HG03039 (cell line): ENCODE data around the gene BROX.
"Not testable (repeated sequence)": the region's sequence is repeated elsewhere in the genome, so short reads cannot be mapped to it uniquely, and the experiment has no call there.

Experiments
- ATAC-seq: cut with Tn5 transposase; IDR thresholded peaks from one replicate; pipeline ENCODE4 v1.9.1; 2021; ENCODE audit warnings: mild to moderate bottlenecking, moderate library complexity; ENCODE audit not compliant: unreplicated experiment

BROX gene, protein sequence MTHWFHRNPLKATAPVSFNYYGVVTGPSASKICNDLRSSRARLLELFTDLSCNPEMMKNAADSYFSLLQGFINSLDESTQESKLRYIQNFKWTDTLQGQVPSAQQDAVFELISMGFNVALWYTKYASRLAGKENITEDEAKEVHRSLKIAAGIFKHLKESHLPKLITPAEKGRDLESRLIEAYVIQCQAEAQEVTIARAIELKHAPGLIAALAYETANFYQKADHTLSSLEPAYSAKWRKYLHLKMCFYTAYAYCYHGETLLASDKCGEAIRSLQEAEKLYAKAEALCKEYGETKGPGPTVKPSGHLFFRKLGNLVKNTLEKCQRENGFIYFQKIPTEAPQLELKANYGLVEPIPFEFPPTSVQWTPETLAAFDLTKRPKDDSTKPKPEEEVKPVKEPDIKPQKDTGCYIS

DNA sequence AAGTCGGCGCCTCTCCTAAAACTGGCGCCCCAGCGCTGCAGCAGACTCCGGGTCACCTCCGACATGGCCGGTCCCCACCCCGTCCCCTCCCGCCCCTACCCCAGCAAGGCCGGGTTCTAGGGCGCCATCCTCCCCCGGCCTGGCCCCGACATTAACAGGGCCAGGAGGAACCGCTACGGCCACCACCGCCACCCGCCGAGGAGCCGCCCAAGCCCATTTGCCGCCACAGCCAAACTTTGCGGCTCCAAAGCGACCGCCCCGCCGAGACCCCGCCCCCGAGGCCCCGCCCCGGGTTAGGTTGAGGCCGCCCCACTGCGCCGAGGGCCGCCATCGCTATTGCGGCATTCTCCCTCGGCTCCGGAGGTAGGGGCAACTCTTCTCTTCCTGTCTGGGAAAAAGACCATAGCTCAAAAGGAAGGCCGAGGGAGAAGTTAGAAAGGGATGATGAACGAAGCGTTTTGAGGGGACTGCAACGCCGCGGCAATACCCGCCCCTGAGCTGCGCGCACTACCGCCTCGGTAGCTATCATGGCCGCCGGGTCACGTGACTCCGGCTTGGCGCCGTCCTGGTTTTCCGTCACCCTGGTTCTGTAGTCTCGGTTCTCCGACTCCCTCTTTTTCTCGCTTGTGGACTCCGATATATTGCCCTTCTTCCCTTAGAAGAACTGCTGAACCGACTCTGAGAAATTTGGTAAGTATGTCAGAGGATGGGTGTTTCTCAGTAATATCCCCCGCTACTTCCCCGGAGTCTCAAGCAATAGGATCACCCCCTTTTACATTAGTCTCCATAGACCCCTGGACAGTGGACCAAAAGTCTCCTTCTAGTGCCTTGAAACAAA, at the start of gene BROX, which contains the start of gene AIDA:
Gene BROX, plus strand, starts transcription at position 312 of the 838 bp plus-strand sequence. CDS start 3,136 bp downstream, outside the sequence.
Gene AIDA, minus strand, starts transcription at position 239 of the 838 bp plus-strand sequence. Its CDS starts 174 bp downstream, at position 65.
- peak; percentile 74 for ATAC-seq

DNA sequence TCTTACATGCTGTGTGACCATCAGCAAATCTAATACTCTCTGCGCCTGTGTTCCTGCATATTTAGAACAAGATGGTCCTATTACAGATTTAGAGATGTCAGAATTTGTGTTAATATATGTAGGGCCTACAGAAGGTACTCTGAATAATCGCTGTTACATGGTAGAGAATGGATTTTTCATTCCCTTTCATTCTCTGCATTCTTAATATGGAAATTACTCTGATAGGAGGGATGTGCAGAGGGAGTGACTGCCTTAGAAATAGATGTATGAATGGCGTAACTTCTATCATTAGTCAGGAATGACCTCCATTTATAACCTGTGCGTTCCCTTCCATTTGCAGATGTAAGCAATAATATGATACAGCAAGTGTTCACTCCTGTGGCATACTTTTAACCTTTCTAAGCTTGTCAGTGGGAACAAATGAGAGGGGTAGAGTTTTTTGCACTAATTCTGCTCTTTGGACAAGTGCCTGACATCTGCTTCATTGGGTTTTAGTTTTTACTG, 48.9 kb upstream of the BROX start:
- no peak for ATAC-seq

GRCh38 chr1:222665964-222666363, 46.4 kb upstream of the BROX start:
- no peak for ATAC-seq

DNA sequence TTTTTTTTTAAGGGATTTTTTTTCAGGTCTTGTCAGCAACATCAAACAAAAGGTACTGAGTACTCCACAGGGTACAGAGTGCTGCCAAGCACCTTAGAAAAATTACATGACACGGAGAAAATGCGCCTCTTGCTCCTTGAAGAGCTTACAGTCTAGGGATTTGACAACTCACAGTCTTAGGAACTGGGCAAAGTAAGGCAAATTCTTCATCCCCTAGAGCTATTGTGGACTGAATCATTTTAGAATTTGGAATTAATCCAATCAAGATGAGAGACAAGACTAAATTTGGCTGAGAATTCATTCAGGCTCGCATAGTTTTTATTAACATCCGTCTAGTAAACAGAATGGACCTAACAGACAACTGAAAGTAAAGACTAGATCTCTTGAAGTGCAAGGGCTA, 44.2 kb upstream of the BROX start:
- not testable (repeated sequence) for ATAC-seq

DNA sequence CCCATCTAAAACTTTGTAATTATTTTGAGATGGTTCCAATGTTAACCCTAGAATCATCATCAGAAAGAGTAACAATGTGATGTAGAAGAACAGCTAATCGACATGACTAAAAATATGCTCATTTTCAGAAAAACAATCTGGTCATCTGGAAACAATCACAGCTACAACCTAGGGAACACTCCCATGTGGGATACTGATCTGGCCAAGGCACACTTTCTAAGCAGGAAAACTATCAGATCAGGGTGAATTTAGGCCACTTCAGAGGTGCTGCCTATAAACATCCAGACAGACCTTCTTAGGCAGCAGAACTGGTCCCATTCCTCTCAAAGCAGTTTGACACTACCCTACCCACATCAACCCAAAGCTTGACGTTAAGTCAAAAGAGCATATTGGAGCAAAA, 43.3 kb upstream of the BROX start:
- not testable (repeated sequence) for ATAC-seq

DNA sequence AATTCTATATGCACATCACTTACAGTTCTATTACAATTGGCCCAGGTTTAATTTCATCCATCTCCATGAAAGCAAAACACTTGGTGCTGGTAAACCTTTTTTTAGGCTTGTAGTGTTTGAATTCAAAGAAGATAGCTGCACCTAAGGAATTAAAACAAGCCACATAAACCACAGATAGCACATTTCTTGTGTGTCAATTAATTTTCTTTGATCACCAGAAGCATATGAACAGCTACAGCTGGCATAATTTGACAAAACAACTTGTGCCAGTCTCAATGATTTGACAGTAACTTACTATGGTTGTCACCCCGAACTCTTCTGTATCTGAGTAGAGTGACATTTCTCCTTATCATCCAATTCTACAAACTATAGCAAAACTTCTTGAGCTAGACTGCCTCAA, 42.3 kb upstream of the BROX start:
- no peak for ATAC-seq

DNA sequence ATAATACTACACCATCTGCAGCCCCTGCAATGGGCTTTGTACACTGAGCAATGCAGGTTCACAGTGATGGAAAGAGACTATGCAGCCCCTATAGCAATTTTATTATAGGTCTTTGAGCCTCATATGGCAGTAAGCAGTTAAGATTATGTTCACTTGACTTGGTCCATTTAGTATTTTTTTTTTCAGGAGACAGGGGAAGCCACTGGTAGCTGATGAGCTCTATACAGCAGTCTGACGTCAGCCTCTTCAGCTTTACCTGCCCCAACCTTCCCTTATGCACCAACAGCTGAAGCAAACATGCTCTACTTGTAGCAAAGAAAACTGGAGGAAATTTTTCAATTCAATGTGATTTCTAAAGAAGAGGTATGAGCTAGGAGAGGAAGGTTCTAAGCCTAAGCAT, 32.3 kb upstream of the BROX start:
- ATAC-seq = no peak

DNA sequence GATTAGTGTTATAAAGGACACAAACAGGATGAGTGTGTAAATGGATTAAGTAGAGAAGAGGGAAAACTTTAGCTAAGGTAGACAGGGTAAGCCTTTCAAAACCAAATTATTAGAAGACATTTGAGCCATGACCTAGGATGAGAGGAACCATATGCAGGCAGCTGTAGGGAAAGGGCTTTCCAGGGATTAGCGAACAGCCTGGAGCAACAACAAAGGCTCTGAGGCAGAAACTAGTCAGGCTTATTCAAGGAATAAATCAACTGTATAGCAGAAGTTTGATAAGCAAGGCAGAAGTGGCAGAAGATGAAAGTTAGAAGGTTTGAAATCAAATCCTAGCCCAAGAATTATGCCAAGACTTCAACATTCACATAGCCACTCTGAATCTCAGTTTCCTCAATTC, 21.3 kb upstream of the BROX start:
- no peak for ATAC-seq

- no peak for ATAC-seq
Measured at GRCh38 chr1:222694927-222695326, 17.4 kb upstream of the BROX start.

DNA sequence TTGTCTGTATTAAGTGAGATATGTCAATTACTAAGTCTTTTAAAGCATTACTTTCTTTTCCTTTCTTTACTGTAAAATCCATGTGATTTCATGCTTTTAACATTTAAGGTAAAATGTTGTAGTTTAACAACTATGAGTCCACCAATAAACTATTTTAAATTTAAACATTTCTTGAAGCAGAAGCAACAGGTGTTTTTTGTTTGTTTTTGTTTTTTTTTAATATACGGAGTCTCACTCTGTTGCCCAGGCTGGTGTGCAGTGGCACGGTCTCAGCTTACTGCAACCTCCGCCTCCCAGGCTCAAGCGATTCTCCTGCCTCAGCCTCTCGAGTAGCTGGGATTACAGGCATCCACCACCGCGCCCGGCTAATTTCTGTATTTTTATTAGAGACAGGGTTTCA, 15.6 kb upstream of the BROX start:
- no peak for ATAC-seq

- no peak for ATAC-seq
Measured at GRCh38 chr1:222697203-222697602, 15.2 kb upstream of the BROX start.

GRCh38 chr1:222697826-222698225, 14.5 kb upstream of the BROX start:
- ATAC-seq = no peak

DNA sequence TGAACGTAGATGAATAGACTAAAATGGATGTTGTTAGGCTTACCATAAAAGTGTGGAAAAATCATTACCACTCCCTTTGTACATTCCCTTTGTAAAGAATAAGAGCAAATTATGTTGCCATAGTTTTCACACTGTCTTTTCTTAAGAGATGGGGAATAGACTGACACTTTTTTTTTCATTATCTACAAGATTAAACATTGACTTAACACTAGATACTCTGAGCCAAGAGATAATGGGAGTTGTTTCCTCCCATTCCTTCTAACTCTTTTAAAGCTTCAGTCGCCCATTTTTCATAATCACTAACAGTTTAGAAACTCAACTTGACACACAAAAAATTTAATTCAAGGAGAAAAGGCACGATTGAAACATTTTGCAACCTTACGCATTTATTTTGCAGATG, 10.2 kb upstream of the BROX start:
- no peak for ATAC-seq

DNA sequence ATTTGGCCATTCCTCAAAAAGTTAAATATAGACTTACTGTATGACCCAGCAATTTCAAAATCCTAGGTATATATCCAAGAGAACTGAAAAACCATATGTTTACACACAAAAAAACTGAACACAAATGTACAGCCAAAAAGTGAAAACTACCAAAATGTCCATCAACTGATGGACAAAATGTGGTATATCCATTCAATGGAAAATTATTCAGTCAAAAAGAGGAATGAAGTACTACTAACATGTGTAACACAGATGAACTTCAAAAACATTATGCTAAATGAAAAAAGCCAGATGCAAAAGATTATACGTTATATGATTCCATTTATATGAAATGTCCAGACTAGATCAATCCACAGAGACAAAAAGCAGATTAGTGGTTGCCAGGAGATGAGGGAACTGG, 8.1 kb upstream of the BROX start:
- ATAC-seq = no peak

DNA sequence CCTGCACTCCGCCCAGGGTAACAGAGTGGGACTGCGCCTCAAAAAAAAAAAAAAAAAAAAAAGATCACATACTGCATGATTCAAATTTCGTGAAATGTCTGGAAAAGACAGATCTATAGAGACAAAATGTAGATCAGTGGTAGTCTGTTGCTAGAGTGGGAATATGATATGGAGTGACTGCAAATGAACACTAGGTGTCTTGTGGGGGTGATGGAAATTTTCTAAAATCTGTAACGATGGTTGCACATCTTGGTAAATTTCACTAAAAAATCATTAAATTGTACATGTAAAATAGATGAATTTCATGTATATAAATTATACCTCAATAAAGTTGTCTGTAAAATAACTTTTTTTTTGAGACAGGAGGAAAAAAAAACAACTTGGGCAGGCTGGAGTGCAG, 5.5 kb upstream of the BROX start:
- ATAC-seq = no peak

DNA sequence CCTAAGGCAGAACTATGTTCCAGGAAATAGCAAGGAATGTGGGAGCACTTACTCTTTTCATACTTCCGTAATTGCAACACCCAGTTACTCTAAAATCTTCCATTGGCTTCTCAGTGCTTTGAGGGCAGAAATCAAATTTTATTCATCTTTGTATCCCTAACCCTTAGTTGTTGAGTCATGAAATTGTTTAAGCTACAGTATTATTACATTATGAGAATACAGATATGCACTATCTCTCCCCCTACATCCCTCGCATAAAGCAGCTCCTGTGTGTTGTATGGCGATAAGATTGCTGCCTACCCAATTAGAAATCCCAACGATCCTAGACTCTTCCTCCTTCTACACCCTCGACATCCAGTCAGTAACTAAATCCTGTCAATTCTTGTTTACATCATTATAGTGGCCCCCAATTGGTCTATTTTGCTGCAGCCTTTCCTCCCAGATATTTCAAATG, 2.6 kb upstream of the BROX start:
- no peak for ATAC-seq

DNA sequence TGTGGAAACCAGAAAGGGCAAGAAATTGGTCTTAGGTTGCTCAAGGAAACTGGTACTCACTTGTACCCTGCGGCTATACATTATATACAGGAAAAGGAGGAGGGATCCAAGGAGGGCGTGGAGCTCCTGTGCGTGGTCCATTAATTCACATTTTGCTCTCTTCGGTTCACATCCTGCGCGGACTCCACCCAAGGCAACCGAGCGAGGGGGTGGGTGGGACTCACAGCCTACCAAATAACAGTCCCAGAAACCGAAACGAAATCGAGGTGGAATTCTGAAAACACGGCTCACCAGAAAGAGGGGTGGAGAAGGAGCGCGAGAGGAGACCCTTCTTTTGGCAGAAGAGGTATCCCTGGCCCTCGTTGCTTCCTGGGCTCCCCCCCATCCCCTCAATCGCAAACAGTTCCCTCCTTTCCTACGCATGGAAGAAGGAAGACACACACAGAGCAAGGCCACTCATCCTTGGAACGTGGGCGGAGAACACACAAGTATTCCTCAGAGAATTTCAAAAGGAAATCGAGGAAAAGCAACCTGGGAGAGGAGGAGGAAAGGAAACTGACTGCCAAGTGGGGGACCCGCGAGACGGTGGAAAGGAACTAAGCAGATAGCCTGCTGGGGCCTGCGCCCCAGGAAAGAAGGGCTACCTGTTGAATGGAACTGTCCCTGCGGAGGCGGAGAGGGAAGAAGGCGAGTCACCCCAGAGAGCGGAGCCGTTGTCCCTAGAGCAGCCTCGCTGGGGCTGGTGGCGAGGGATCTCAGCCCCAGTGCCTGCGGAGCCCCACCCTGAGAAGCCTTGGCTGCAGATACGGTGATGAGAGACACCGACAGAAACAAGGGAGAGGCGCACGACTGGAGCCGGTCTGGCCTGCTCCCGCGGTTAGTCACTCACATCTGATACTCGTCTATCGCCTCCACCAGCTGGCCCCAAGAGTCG, 778 bp upstream of the BROX start:
- ATAC-seq = peak; percentile 25

GRCh38 chr1:222713091-222713961, 962 bp downstream of the BROX start:
- peak; percentile 67 for ATAC-seq

GRCh38 chr1:222716393-222716792, 4.0 kb downstream of the BROX start:
- ATAC-seq = no peak

GRCh38 chr1:222728746-222729145, 16.4 kb downstream of the BROX start:
- no peak for ATAC-seq
